Liver (tissue), 9 donors: ENCODE measurements around the gene COL9A3. TPM values are rescaled to one million over a fixed set of nuclear protein-coding genes. Genes with fewer than 3 reads are reported as not detected.

Experiments
- DNase-seq: peaks from one replicate; pipeline ENCODE4 v3.0.0-alpha.2; 2017; ENCODE audit warnings: low spot score
- H3K27ac ChIP-seq, 2 donors: one replicate each; pipeline ENCODE4 v1.7.0; 2013; ENCODE audit warnings: inconsistent platforms in 2 of 2, low read length in 2 of 2, control low read depth in 1 of 2, low read depth in 1 of 2, mild to moderate bottlenecking in 1 of 2
- H3K27me3 ChIP-seq, 4 donors: one replicate each; pipeline versions ENCODE4 v1.6.1 to v1.7.0; 2013; ENCODE audit warnings: low read length in 3 of 4, inconsistent platforms in 1 of 4, mild to moderate bottlenecking in 1 of 4, moderate library complexity in 1 of 4; ENCODE audit not compliant: control insufficient read depth in 4 of 4, insufficient read depth in 4 of 4
- H3K36me3 ChIP-seq, 4 donors: one replicate each; pipeline versions ENCODE4 v1.6.1 to v1.7.0; 2013; ENCODE audit warnings: low read length in 3 of 4, mild to moderate bottlenecking in 3 of 4, low read depth in 1 of 4, moderate library complexity in 1 of 4; ENCODE audit not compliant: control insufficient read depth in 4 of 4, insufficient read depth in 3 of 4
- H3K4me1 ChIP-seq, 4 donors: one replicate each; pipeline versions ENCODE4 v1.6.1 to v1.7.0; 2013; ENCODE audit warnings: low read length in 3 of 4, mild to moderate bottlenecking in 3 of 4, moderate library complexity in 1 of 4; ENCODE audit not compliant: control insufficient read depth in 4 of 4, insufficient read depth in 4 of 4
- H3K4me3 ChIP-seq, 3 donors: one replicate each; pipeline versions ENCODE4 v1.6.1 to v1.7.0; 2013; ENCODE audit warnings: low read length in 3 of 3, control low read depth in 1 of 3, low read depth in 1 of 3, mild to moderate bottlenecking in 1 of 3
- H3K9ac ChIP-seq, 2 donors: one replicate each; pipeline ENCODE4 v1.7.0; 2013; ENCODE audit warnings: low read length in 2 of 2, mild to moderate bottlenecking in 2 of 2, moderate library complexity in 2 of 2, control low read depth in 1 of 2, low read depth in 1 of 2
- H3K9me3 ChIP-seq, 4 donors: one replicate each; pipeline versions ENCODE4 v1.6.1 to v1.7.0; 2013; ENCODE audit warnings: low read length in 3 of 4; ENCODE audit not compliant: control insufficient read depth in 4 of 4
- EGR1 ChIP-seq, 2 donors: IDR thresholded peaks; 2 replicates each; pipeline ENCODE4 v1.6.1; 2016 to 2018; ENCODE audit warnings: antibody characterized with exemption in 2 of 2, low read depth in 2 of 2
- FOXA1 ChIP-seq: IDR thresholded peaks from 2 replicates; pipeline ENCODE4 v1.6.1; 2016; ENCODE audit warnings: antibody characterized with exemption
- FOXA2 ChIP-seq: IDR thresholded peaks from 2 replicates; pipeline ENCODE4 v1.6.1; 2016; ENCODE audit warnings: antibody characterized with exemption
- HNF4A ChIP-seq, 2 donors: conservative IDR thresholded peaks; 2 replicates each; pipeline ENCODE4 v1.6.1; 2016; ENCODE audit warnings: antibody characterized with exemption in 2 of 2, mild to moderate bottlenecking in 2 of 2
- JUND ChIP-seq, 2 donors: IDR thresholded peaks; 2 replicates each; pipeline ENCODE4 v1.6.1; 2016; ENCODE audit warnings: antibody characterized with exemption in 2 of 2
- NR2F2 ChIP-seq: IDR thresholded peaks from 2 replicates; pipeline ENCODE4 v1.6.1; 2016; ENCODE audit warnings: antibody characterized with exemption
- RAD21 ChIP-seq, 2 donors: IDR thresholded peaks; 2 replicates each; pipeline ENCODE4 v1.6.1; 2016; ENCODE audit warnings: antibody characterized with exemption in 2 of 2, mild to moderate bottlenecking in 2 of 2
- RXRA ChIP-seq, 2 donors: IDR thresholded peaks; 2 replicates each; pipeline ENCODE4 v1.6.1; 2017 to 2018; ENCODE audit warnings: antibody characterized with exemption in 2 of 2, mild to moderate bottlenecking in 1 of 2
- SP1 ChIP-seq: IDR thresholded peaks from 2 replicates; pipeline ENCODE4 v1.6.1; 2018; ENCODE audit warnings: antibody characterized with exemption, mild to moderate bottlenecking
- TAF1 ChIP-seq: conservative IDR thresholded peaks from 2 replicates; pipeline ENCODE4 v1.6.1; 2016; ENCODE audit warnings: antibody characterized with exemption, mild to moderate bottlenecking
- WGBS: extraction: QIAGEN DNeasy Blood & Tissue Kit; methylation state at CpG from one replicate; pipeline ENCODE4 v1.1.7; 2013; 5-methylcytosine and 5-hydroxymethylcytosine counted together
- polyA plus RNA-seq, 2 donors: library from polyadenylated mRNA; stranded (reverse) in 1 of 2; unstranded in 1 of 2; fragments of 200-250 nt in 1 of 2; fragments of >200 nt in 1 of 2; fragmentation: Nextera tagmentation in 1 of 2; extraction: Ambion mirVana in 1 of 2; gene quantifications; one replicate each; pipeline versions ENCODE4 v1.2.1 to v1.2.3, GENCODE V29; 2013 to 2015
- total RNA-seq, 2 donors: library from RNA; depleted of rRNA; stranded (reverse); fragments of >200 nt; gene quantifications; one replicate each; pipeline ENCODE4 v1.2.3, GENCODE V29; 2014
- TF ChIP-seq, protein P1 (sequence below): IDR thresholded peaks from 2 replicates; pipeline ENCODE4 v1.6.1; 2016; ENCODE audit warnings: antibody characterized with exemption
- TF ChIP-seq, protein P2 (sequence below): IDR thresholded peaks from 2 replicates; pipeline ENCODE4 v1.6.1; 2016; ENCODE audit warnings: antibody characterized with exemption
- TF ChIP-seq, protein P3 (sequence below): IDR thresholded peaks from 2 replicates; pipeline ENCODE4 v1.6.1; 2016; ENCODE audit warnings: antibody characterized with exemption
- TF ChIP-seq, protein P4 (sequence below): fragments of 150-350 bp; IDR thresholded peaks from 2 replicates; pipeline ENCODE4 v1.5.1; 2017; ENCODE audit warnings: improper control_type of control experiment, low read depth, low read length; ENCODE audit not compliant: missing input control
- TF ChIP-seq, protein P5 (sequence below): IDR thresholded peaks from 2 replicates; pipeline ENCODE4 v1.6.1; 2016; ENCODE audit warnings: antibody characterized with exemption, mild to moderate bottlenecking
- donor health status: healthy.
- donor health status: healthy.
- donor health status: healthy.
- donor health status: healthy.
- donor health status: healthy.

COL9A3 gene
- total and polyA plus RNA-seq, 4 donors: 0.92 to 2.0 (median 1.1) TPM

DNA sequence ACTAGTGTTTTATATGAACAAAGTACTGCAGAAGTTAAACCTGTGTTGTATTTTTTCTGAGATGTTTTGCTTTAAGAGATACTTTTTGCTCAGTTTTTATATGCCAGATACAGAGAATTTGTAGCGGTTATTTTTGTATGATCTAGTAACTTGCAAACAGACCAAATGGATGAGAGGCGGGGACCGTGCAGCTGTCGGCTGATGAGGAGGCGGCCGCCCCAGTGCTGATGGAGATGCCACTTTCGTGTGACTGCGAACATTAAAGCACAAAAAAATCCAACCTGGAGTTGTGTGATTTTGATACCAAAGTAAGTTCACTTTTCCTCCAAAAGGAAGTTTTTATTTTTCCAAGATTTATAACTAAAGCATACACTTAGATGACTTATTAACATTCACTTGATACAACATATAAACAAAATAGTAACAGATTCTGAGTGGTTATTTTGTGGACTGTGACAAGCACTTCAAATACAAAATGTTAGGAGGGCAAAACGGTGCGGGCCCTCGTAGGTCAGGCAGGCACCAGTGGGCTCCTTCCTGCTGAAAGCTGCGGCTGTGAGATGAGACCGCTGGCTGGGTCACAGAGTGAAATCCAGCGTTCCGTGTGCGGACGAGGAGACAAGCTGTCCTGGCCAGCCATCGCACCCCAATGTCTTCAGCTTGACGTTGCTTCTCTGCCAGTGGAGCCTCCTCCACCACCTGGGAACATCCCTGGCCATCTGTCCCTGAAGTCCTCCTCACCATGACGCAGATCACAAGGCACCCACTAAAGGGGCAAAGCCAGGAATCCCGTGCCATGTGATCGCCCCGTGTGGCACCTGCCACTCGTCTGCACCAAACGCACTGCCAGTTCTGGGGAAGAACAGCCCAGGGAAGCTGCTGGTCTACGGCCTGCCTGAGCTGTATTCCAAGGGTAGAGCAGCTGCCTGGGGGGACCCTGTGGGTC, 16.3 kb upstream of the COL9A3 start:
- H3K4me3 ChIP-seq: no peak overlapping the region
- TF ChIP-seq FOXA1: no peak
- TF ChIP-seq, protein P1, sequence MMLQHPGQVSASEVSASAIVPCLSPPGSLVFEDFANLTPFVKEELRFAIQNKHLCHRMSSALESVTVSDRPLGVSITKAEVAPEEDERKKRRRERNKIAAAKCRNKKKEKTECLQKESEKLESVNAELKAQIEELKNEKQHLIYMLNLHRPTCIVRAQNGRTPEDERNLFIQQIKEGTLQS: no peak
- no peak for TF ChIP-seq TAF1
- TF ChIP-seq RAD21 (IDR thresholded peaks at IDR 0.05): no peak
- TF ChIP-seq NR2F2: no peak
- no peak for TF ChIP-seq EGR1 (IDR thresholded peaks at IDR 0.05; ENCODE audit: low read depth in 2 of 2)
- TF ChIP-seq, protein P2, sequence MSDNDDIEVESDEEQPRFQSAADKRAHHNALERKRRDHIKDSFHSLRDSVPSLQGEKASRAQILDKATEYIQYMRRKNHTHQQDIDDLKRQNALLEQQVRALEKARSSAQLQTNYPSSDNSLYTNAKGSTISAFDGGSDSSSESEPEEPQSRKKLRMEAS: no peak
- no peak for TF ChIP-seq FOXA2
- no peak for TF ChIP-seq HNF4A (conservative IDR thresholded peaks at IDR 0.05)
- TF ChIP-seq, protein P3, sequence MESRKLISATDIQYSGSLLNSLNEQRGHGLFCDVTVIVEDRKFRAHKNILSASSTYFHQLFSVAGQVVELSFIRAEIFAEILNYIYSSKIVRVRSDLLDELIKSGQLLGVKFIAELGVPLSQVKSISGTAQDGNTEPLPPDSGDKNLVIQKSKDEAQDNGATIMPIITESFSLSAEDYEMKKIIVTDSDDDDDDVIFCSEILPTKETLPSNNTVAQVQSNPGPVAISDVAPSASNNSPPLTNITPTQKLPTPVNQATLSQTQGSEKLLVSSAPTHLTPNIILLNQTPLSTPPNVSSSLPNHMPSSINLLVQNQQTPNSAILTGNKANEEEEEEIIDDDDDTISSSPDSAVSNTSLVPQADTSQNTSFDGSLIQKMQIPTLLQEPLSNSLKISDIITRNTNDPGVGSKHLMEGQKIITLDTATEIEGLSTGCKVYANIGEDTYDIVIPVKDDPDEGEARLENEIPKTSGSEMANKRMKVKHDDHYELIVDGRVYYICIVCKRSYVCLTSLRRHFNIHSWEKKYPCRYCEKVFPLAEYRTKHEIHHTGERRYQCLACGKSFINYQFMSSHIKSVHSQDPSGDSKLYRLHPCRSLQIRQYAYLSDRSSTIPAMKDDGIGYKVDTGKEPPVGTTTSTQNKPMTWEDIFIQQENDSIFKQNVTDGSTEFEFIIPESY: no peak
- no peak for TF ChIP-seq RXRA (IDR thresholded peaks at IDR 0.05)
- no peak for TF ChIP-seq JUND (IDR thresholded peaks at IDR 0.05)
- TF ChIP-seq SP1: no peak
- TF ChIP-seq, protein P4, sequence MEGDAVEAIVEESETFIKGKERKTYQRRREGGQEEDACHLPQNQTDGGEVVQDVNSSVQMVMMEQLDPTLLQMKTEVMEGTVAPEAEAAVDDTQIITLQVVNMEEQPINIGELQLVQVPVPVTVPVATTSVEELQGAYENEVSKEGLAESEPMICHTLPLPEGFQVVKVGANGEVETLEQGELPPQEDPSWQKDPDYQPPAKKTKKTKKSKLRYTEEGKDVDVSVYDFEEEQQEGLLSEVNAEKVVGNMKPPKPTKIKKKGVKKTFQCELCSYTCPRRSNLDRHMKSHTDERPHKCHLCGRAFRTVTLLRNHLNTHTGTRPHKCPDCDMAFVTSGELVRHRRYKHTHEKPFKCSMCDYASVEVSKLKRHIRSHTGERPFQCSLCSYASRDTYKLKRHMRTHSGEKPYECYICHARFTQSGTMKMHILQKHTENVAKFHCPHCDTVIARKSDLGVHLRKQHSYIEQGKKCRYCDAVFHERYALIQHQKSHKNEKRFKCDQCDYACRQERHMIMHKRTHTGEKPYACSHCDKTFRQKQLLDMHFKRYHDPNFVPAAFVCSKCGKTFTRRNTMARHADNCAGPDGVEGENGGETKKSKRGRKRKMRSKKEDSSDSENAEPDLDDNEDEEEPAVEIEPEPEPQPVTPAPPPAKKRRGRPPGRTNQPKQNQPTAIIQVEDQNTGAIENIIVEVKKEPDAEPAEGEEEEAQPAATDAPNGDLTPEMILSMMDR: no peak
- TF ChIP-seq, protein P5, sequence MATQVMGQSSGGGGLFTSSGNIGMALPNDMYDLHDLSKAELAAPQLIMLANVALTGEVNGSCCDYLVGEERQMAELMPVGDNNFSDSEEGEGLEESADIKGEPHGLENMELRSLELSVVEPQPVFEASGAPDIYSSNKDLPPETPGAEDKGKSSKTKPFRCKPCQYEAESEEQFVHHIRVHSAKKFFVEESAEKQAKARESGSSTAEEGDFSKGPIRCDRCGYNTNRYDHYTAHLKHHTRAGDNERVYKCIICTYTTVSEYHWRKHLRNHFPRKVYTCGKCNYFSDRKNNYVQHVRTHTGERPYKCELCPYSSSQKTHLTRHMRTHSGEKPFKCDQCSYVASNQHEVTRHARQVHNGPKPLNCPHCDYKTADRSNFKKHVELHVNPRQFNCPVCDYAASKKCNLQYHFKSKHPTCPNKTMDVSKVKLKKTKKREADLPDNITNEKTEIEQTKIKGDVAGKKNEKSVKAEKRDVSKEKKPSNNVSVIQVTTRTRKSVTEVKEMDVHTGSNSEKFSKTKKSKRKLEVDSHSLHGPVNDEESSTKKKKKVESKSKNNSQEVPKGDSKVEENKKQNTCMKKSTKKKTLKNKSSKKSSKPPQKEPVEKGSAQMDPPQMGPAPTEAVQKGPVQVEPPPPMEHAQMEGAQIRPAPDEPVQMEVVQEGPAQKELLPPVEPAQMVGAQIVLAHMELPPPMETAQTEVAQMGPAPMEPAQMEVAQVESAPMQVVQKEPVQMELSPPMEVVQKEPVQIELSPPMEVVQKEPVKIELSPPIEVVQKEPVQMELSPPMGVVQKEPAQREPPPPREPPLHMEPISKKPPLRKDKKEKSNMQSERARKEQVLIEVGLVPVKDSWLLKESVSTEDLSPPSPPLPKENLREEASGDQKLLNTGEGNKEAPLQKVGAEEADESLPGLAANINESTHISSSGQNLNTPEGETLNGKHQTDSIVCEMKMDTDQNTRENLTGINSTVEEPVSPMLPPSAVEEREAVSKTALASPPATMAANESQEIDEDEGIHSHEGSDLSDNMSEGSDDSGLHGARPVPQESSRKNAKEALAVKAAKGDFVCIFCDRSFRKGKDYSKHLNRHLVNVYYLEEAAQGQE: no peak
- no peak for DNase-seq
- peaks cover 0 to 15% (median 10%) of the 10 kb centered on the region in 4 donors for H3K36me3 ChIP-seq
- H3K4me1 ChIP-seq: peaks cover 16 to 46% (median 28%) of the 10 kb centered on the region in 4 donors
- H3K27me3 ChIP-seq: no peaks in the 10 kb centered on the region
- H3K27ac ChIP-seq: no peak overlapping the region
- no peak overlapping the region for H3K9ac ChIP-seq
- 93% methylated on average over 26 of the region's 26 CpGs for WGBS
- H3K9me3 ChIP-seq: no peaks in the 10 kb centered on the region
